Measurements from ENCODE around the gene RGP1.

RGP1 gene

DNA sequence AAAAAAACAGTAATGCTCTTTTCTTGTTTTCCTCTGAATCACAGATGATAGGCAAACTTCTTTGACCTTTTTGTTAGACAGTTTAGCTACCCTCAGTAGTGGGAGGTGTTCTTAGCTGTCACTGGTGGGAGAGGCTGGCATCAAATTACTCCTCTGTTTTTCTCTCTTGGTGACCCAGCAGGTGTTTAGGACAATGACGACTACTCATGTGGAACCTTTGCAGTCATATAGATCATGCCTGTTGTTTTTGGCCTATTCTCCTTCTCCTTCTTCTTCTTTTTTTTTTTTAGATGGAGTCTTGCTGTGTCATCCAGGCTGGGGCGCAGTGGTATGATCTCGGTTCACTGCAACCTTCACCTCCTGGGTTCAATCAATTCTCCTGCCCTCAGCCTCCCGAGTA lies 26.9 kb downstream of the RGP1 start:
- no peak for DNase-seq

DNA sequence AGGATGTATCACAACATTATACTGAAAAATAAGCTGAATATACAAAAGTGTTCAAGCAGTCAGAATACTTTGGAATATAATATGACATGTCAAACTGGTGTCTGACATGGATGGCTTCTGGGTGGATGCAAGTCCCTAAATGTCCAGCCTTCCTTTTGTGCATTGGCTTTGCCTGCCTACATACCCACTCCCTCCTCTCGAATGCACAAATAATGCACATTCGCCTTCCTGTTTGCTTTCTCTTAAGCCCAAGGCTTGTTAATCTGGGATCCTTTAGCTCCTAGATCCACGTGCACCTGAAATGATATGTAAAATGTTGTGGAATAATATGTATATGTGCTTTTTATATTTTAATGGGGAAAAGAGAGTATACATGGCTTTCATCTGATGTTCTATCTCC lies 29.4 kb downstream of the RGP1 start:
- no peak for DNase-seq

DNA sequence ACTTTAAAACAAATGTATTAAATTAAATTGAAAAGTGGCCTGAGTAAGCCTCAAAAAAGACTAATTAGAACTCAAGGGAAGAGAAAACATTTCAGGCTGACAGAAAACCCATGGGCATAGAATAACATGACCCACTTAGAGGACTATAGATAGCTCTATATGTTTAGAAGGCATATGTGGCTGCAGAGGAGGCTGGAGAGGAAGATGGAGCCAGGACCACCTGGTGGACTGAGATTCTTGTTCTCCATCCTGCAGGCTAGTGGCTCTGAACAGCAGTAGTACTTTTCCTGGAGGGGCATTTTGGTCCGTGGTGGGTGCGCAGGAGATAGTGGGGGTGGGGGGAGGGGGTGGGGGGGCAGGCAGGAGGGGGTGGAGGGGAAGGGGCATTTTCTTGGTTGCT lies 32.0 kb downstream of the RGP1 start:
- DNase-seq: no peak

DNA sequence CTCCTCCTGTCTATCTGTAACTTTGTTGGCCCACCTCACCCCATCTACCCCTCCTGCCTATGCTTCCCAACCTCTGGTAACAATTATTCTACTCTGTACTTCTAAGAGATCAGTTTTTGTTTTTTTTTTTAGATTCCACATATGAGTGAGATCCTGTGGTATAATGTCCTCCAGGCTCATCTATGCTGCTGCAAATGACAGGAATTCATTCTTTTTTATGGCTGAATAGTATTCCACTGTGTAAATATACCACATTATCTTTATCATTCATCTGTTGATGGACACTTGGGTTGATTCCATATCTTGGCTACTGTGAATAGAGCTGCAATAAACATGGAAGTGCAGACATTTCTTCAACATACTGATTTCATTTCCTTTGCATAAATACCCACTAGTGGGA lies 34.3 kb downstream of the RGP1 start:
- DNase-seq: no peak

DNA sequence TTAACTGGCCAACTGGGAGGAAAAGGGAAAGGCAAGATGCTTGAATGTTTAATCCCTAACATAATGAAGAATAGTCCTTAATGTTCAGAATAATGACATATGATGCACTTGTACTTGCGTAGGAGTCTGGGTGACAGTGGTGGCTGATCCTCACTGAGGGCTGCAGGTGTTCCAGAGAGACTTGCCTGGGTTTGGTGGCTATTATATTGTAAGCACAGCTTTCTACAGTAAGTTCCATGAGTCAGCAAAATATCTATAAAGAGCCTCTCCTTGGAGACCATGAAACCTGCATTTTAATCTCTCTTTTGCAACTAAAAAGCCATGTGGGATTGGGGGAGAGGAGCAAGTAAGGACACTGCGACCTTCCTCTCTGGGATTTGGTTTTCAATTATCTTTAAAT lies 40.5 kb downstream of the RGP1 start:
- no peak for DNase-seq

DNA sequence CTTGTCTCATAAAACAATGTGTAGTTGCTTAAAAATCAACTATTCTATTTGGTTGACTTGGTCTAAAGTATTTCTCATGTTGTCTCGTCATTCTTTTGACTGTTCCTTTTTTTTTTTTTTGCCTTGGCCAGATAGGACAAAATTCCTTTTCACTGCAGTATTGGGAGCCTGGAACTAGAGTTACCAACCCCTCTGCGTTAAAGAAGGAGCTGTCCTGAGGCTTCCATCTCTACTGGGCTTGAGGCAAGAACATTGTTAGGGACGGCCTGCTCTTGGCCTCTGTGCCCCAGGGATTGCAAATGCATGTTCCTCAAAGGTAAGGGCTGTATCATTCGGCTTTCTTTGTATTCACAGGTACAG lies 40.9 kb downstream of the RGP1 start:
- no peak for DNase-seq

DNA sequence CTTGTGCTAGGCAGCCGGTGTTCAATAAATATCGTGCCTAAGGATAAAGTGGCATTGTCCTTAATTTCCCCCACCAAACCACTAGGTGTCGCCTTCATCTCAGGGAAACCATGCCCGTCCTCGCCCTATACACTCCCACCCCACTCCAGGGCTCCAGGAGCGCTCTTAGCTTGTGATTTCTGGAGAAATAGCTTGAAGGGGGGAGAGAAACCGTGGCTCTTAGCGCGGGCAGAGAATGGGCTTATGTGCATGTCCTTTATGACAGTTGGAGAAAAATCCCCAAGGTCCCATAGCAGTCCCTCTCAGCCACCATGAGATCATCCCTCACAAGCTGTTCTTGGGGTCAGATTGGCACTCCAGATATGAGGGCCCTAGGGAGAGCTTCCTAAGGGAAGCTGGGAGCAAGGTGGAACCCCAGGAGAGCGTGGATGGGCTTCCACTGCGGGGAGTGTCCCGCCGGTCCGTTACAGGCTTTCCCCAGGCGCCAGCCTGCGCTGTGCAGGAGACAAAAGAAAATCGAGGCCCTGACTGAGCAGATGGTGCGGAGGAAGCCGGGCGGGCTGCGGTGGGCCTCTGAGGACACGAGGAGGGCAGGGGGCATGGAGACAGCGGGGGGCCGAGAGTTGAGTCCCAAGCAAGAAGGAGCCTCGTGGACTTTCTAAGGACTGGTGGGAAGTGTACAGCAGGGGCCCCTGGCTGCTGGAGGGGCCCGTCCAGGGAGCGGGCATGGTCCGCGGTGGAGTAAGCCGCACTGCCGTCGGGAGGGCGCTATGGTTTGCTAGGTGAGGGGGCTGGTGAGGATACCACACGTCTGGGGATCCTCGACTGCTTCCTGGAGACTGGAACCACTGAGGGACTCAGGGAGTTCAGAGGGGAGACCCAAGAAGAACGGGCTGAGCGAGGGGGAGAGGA lies 41.6 kb downstream of the RGP1 start:
- DNase-seq: peak; percentile 74 to 84

DNA sequence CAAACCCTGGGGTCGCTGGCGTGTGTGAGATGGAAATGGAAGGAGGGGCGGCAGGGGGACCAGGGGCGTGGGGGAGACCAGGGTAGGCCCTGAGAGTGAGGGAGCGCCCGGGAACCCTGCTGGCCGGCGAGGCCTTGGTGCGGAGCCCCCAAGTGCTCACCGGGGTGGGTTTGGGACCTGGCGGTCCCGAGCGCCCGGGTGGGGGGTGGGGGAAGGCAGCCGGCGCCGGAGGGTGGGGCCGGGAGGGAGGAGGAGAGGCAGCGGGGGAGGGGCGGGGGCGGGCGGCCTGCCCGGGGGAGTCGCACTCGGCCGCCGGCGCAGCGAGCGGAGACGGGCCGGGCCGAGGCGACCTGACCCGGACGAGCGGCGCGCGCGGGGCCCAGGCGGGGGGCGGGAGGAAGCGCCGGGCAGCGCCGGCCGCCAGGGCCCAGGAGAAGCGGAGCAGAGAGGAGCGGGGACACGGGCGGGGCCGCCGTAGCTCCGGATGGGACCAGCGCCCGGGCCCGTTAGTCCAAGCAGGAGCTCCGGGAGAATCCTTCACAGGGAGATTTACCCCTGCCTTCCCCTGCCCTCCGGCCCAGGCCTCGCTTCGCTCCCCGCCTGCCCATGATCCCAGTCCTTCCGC lies 42.3 kb downstream of the RGP1 start, which contains the start of gene NPR2:
NPR2 (plus strand) TSS at position 295 of the 625 bp plus-strand sequence. CDS start 818 bp downstream, outside the sequence.
- no peak for DNase-seq

DNA sequence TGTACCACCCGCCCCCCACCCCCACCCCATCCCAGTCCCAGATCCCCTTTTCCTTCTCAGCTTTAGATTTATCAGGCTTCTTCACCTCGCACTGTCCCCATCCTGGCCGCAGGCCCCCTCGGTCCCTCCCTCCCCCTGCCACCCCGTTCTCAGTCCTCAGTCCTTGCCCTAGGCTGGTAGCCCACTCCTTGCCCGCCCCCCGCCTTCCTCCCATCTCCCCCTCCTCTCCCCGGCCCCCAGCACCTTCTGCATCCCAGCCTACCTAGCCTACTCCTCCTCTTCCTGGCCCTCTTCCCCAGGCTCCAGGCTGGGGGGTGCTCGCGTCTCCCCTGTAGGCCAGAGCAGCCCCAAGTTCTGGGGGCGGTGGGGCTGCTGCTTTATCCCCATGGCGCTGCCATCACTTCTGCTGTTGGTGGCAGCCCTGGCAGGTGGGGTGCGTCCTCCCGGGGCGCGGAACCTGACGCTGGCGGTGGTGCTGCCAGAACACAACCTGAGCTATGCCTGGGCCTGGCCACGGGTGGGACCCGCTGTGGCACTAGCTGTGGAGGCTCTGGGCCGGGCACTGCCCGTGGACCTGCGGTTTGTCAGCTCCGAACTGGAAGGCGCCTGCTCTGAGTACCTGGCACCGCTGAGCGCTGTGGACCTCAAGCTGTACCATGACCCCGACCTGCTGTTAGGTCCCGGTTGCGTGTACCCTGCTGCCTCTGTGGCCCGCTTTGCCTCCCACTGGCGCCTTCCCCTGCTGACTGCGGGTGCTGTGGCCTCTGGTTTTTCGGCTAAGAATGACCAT lies 43.1 kb downstream of the RGP1 start:
- no peak for DNase-seq

DNA sequence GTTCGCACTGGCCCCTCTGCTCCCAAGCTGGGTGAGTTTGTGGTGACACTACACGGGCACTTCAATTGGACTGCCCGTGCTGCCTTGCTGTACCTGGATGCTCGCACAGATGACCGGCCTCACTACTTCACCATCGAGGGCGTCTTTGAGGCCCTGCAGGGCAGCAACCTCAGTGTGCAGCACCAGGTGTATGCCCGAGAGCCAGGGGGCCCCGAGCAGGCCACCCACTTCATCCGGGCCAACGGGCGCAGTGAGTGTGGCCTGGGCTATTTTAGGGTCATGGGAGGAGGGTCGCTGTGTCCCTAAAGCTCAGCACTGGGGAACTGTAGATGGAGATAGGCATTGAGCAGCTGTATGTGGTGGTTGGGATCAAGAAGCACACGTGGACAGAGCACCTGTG lies 43.7 kb downstream of the RGP1 start:
- DNase-seq: no peak

DNA sequence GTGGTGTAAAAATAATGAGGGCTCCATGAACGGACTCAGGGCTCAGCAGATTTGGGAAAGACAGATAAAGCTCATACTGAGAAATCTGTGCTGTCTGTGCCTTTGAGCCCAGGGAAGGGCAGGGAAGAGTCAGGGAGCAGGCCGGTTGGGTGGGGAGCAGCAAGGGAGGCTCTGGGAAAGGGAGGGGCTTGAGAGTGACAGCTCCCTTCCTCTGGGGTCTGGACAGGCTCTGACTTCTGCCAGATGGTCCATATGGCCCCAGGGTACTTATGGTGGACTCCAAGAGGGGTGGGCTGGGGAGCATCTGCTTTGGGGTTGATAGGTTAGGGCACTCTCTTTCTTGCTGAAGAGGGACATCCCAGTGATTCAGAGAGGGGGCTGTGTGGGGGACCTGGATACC lies 44.4 kb downstream of the RGP1 start:
- DNase-seq: no peak

DNA sequence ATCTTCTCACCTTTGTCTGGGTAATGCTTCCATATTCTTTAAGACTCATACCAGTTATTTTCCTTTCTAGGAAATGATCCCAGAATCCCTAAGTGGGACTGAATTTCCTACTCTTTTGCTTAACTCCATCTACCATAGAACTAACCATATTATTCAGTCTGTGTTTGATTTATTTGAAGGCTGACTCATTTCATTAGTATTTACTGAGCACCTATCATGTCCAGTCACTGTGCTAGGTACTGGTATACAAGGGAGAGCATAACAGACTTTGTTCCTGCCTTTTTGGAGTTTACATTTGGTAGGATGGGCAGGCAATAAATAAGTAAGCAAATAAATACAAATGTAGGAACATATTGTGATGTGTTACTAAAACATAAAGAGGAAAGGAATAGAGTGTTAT lies 46.6 kb downstream of the RGP1 start:
- DNase-seq: no peak

DNA sequence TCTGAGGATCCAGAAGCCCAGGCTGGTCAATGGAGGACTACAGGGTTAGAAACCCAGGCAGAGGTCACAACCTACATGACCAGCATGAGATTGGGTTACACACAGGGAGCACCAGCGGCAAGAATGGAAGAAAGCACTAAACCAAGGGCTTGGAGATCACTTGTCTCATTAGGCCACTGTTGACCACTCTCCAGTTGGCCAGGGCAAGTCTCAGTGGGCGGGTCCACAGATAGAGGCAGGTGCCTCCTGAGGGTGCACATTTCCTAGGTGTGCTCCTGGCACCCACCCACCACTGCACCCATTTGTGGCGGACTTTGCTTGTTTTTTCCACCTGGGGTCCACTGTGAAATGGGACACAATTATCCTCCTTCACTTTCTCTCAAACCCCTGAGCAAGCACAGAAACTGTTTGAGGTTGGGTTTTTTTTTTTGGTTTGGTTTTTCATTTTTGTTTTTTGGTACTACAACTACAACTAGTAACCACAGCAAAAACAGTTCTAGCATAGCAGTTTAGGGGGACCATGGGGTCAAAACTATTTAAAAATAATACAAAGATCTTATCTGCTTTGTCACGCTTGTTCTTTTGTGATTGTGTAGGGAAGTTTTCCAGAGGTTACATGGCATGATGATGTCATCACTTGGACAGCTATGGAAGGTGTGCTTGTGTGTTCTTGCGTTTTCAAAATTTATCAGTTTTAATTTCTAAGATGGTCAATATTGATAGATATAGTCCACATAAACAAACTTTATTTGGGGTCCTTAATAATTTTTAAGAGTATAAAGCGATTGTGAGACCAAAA lies 48.4 kb downstream of the RGP1 start:
- DNase-seq: no peak

DNA sequence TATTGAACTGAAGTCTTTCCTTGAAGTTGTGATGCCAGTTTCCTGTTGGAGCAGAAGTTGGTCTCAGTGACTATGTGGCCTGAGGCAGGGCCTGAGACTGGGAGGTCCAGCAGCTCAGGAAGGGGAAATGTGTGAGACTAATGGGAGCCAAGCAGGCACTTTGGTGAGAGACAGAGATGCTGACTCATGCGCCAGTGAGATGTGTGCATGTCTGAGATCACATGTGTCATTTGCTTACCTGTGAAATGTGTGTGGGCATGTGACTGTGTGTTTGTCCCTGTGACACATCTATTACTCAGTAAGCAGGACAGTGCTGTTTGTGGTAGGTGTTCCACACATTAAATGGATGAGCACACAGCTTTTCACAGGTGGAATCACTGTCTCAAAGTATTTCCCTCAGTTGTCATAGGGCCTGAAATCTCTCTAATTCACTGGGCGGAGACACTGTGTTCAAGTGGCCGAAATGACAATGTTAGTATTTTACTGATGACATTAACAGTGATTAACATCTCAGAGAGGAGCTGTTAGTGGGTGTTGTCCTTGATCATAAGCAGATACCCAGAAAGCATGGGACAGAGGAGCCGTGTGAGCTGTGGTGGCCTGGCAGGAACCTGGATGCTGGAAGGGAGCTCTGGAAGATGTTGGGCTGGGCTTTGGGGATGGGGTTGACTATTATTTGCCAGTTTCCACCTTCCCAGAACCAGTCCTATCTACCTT lies 49.7 kb downstream of the RGP1 start:
- no peak for DNase-seq

DNA sequence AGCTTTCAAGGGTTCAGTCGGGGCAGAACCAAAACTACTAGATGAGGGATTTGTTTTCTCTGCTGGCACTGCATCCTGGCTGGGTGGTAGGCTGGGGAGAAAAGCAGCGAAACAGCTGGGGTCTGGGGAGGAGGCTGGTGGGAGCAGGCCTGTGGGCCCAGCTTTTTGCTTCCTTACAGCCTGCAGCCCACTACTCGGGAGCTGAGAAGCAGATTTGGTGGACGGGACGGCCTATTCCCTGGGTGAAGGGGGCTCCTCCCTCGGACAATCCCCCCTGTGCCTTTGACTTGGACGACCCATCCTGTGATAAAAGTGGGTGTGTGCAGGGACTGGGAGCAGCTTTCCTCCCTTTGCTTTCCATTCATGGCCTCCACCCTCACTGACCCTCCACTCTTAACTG lies 51.4 kb downstream of the RGP1 start:
- no peak for DNase-seq

DNA sequence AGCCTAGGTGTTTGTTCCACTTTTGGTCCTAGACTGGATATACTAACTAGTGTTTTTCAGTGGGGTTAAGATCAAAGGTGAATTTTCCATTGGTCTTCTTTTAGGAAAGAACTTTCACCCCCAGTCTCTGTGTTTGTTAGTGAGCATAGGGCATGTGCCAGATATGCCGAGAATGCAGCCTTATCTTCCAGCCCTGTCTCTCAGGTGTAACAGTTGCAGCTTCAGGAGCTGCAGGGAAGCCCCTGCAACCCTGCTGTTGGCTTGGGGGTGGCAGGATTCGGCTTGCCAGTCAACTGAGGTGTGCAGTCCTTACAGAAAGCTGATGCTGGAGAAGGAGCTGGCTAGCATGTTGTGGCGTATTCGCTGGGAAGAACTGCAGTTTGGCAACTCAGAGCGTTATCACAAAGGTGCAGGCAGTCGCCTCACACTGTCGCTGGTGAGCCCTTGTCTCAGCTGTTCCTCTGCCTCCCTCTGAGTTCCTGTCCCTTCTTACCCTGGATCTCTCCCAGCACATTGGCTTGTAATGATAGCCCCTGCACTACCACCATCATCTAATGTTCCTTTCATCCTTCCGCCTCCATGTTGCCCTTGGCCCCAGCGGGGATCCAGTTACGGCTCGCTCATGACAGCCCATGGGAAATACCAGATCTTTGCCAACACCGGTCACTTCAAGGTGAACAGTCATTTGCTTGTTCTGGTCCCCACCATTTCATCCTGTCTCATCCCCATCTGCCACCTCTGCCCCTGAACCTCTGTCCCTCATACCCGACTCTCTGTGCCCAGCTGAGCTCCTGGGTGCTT lies 52.4 kb downstream of the RGP1 start:
- DNase-seq: no peak

DNA sequence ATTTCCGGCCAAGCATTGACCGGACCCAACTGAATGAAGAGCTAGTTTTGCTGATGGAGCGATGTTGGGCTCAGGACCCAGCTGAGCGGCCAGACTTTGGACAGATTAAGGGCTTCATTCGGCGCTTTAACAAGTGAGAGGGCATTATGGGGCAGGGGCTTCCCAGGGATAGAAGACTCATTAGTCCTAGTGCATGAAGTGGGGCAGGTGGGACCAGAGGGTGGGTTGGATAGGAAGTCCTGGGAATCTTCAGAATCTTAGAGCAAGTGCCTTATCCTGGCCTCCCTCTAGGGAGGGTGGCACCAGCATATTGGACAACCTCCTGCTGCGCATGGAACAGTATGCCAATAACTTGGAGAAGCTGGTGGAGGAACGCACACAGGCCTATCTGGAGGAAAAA lies 57.0 kb downstream of the RGP1 start:
- no peak for DNase-seq
